Measurements from ENCODE around the gene ERVK3-1. TPM values are rescaled to one million over a fixed set of nuclear protein-coding genes. Genes with fewer than 3 reads are reported as not detected.

The ERVK3-1 gene
- total RNA-seq, 1 donor from 2014 or later = 36.2 TPM

- no peak for DNase-seq (ENCODE audit: extremely low spot score, unreplicated experiment)
- peaks cover 26% of the 10 kb centered on the region for H3K4me1 Mint-ChIP-seq (ENCODE audit: unreplicated experiment)
- TF ChIP-seq CTCF (IDR thresholded peaks at IDR 0.05) = no peak
- peaks cover 34% of the 10 kb centered on the region for H3K36me3 Mint-ChIP-seq (ENCODE audit: unreplicated experiment)
- H3K9me3 Mint-ChIP-seq (ENCODE audit: unreplicated experiment) = peaks cover 6% of the 10 kb centered on the region
- H3K4me3 Mint-ChIP-seq (ENCODE audit: unreplicated experiment) = peak overlapping the region; percentile 86
- H3K27ac Mint-ChIP-seq (ENCODE audit: unreplicated experiment) = peak overlapping the region; percentile 96
- H3K27me3 Mint-ChIP-seq (ENCODE audit: unreplicated experiment) = no peaks in the 10 kb centered on the region
Observed at GRCh38 chr19:58277748-58278540, 27.2 kb upstream of the ERVK3-1 start.

GRCh38 chr19:58278541-58279041 lies 26.6 kb upstream of the ERVK3-1 start, which contains the start of gene ZNF8:
Gene ZNF8, plus strand, starts transcription at chr19:58278955. Its CDS starts 127 bp downstream, at chr19:58279082.
- peak; percentile 99 for DNase-seq (ENCODE audit: extremely low spot score, unreplicated experiment)
- H3K9me3 Mint-ChIP-seq (ENCODE audit: unreplicated experiment) = peaks cover 6% of the 10 kb centered on the region
- peaks cover 26% of the 10 kb centered on the region for H3K4me1 Mint-ChIP-seq (ENCODE audit: unreplicated experiment)
- peak within 1 kb of the TSS; percentile 86 for H3K4me3 Mint-ChIP-seq (ENCODE audit: unreplicated experiment)
- TF ChIP-seq CTCF (IDR thresholded peaks at IDR 0.05) = peak; percentile 12
- peaks cover 37% of the 10 kb centered on the region for H3K36me3 Mint-ChIP-seq (ENCODE audit: unreplicated experiment)
- H3K27me3 Mint-ChIP-seq (ENCODE audit: unreplicated experiment) = no peaks in the 10 kb centered on the region
- peak within 1 kb of the TSS; percentile 96 for H3K27ac Mint-ChIP-seq (ENCODE audit: unreplicated experiment)

GRCh38 chr19:58279042-58279924 lies 25.9 kb upstream of the ERVK3-1 start:
- peak; percentile 89 for DNase-seq (ENCODE audit: extremely low spot score, unreplicated experiment)
- H3K36me3 Mint-ChIP-seq (ENCODE audit: unreplicated experiment) = peaks cover 34% of the 10 kb centered on the region
- peaks cover 26% of the 10 kb centered on the region for H3K4me1 Mint-ChIP-seq (ENCODE audit: unreplicated experiment)
- TF ChIP-seq CTCF (IDR thresholded peaks at IDR 0.05) = no peak
- H3K27ac Mint-ChIP-seq (ENCODE audit: unreplicated experiment) = peak overlapping the region; percentile 96
- peak overlapping the region; percentile 86 for H3K4me3 Mint-ChIP-seq (ENCODE audit: unreplicated experiment)
- peaks cover 6% of the 10 kb centered on the region for H3K9me3 Mint-ChIP-seq (ENCODE audit: unreplicated experiment)
- no peaks in the 10 kb centered on the region for H3K27me3 Mint-ChIP-seq (ENCODE audit: unreplicated experiment)

GRCh38 chr19:58279925-58280316 lies 25.3 kb upstream of the ERVK3-1 start:
- Mint-ChIP-seq H3K4me1 (ENCODE audit: unreplicated experiment) (peaks cover 26% of the 10 kb centered on the region), H3K9me3 (ENCODE audit: unreplicated experiment) (peaks cover 3% of the 10 kb centered on the region), H3K4me3 (ENCODE audit: unreplicated experiment) (peak overlapping the region; percentile 86), H3K27me3 (ENCODE audit: unreplicated experiment) (no peaks in the 10 kb centered on the region), H3K27ac (ENCODE audit: unreplicated experiment) (peak overlapping the region; percentile 96), H3K36me3 (ENCODE audit: unreplicated experiment) (peaks cover 31% of the 10 kb centered on the region)
- no peak for DNase-seq (ENCODE audit: extremely low spot score, unreplicated experiment)
- no peak for TF ChIP-seq CTCF (IDR thresholded peaks at IDR 0.05)

Measured in osteocyte (in vitro differentiated cells).